H54 (cell line): ENCODE data around the gene EEFSEC.

Experiments
- DNase-seq: peaks from one replicate; pipeline ENCODE4 v3.0.0; 2011; ENCODE audit warnings: low spot score, mixed read lengths; ENCODE audit not compliant: insufficient read length
- FAIRE-seq: peaks from 3 replicates; lab custom pipeline; 2011; peaks lifted over from hg19 to GRCh38; lab: Jason Lieb, UNC
- POLR2A ChIP-seq: IDR thresholded peaks from 2 replicates; pipeline ENCODE4 v1.6.1; 2011; ENCODE audit warnings: low read depth, mild to moderate bottlenecking, low read length

EEFSEC gene

GRCh38 chr3:128404276-128405068, 251.2 kb downstream of the EEFSEC start:
- no peak for FAIRE-seq
- no peak for DNase-seq
- no peak for TF ChIP-seq POLR2A

DNA sequence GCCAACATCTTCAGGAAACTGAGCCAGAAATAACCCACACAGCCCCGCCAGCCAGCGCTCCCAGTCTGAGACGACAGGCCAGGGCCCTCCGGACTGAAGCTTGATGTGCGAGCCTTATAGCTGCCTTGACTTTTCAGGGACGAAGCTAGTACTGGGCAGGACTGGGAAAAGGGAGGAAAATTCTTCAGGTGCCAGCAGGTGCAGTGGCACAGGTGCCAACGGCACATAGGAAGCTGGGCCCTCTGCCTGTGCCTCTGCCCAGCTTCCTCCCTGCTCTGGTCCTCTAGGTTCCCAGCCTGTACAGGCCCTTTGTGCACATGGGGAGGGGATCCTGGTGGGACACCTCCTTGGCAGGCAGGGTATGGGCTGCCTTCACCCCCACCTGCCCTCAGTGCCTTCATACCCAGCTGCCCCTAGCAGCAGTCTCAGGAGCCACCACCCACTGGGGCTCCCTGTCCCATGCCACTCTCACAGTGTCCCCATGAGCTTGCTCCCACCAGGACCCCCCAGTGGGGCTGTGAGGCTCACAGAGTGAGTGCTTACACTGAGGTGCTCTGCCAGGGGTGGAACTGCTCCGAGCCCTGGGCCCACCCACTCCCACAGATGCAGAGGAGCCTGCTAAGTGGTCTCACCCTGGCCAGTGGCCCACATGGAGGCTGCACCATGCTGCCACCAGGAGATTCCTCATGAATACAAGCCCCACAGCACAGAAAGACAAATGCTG, 252.4 kb downstream of the EEFSEC start:
- TF ChIP-seq POLR2A, result no peak
- DNase-seq (no peak), FAIRE-seq (no peak)

- no peak for DNase-seq
- FAIRE-seq, result no peak
- no peak for TF ChIP-seq POLR2A
Observed at GRCh38 chr3:128407247-128407646, 254.0 kb downstream of the EEFSEC start.

- FAIRE-seq (no peak), DNase-seq (no peak)
- TF ChIP-seq POLR2A, result no peak
Observed at GRCh38 chr3:128408012-128408692, 254.9 kb downstream of the EEFSEC start.

DNA sequence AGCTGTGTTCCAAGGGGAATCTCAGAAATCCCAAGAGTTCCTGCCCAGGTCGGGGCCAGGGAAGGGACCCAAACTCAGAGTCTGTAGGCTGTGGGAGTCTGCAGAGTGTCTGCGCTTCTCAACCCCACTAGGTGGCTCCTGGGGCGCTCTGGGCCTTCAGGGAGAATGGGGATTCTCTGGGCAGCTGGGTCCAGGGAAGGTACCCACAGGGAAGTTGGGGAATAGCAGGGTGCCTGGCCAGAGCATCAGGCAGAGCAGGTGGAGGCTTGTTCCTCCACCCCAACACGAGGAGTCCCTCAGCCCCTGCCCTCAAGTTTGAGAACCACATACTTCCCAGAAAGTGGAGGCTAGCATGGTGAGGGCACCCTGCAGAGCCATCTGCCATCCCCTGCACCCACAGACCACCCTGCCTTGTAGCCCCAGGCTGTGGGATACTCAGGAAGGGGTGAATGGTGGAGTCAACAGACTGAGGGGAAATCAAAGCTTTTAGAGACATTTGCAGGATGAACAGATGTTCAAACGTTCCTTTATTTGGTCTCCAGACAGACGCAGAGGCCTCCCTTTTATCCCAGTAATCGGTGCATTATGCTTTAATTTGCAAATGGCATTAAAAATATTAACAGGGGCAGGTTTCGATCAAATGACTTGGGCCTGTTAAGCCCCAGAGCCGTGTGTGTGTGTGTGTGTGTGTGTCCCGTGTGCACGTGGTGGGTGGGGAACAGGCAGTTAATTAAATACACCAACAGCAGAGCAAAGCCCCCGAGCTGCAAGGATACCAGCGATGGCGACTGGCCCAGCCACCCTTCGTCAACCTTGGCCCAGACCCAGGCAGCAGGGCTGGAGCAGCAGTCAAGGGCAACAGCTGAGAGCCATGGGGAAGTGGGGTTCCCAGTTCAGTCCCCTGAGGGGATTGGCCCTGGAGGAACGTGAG, 255.7 kb downstream of the EEFSEC start:
- DNase-seq (no peak), FAIRE-seq (no peak)
- no peak for TF ChIP-seq POLR2A

DNA sequence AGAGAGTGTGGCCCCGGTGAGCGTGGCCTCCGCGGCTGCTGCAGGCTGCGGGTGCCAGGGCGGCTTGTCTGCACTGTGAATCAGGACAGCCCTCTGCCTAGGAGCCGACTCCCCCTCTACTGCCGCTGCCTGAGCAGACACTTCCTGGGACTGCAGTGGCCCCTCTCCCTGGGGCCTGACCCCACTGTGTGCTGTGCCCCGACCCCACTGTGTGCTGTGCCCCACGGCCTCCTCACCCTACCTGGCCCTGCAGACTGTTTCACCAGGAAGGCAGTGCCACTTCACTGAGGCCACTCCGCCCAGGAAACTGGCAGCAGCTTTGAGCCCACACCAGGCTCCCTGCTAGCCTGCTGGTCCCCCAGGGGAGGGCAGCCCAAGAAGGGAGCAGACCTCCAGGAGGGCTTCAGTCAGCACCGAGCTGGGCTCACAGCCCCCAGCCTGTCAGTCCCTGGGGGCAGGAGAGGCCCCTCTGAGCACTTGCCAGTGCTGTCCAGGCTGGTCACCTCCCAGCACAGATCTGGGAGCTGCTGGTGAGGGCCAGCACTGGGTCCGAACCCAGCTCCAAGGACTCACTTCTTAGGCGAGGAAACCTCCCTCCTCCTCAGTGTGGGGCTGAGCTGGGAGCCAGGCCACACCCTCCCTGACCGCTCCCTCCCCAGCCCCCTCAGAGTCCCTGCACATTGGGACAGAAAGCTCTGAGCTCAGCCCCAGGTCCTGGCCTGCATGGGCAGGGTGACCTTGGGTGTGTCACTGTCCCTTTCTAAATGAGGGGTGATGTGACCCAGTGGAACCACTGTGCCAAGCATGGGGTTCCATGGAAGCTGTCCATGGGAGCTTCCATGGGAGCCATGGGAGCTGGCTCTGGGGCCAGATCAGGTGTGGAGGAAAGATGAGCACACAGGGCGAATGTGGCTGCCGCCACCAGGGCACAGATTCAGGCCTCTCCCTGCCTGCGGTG, 256.6 kb downstream of the EEFSEC start:
- DNase-seq, result no peak
- TF ChIP-seq POLR2A, result no peak
- no peak for FAIRE-seq

DNA sequence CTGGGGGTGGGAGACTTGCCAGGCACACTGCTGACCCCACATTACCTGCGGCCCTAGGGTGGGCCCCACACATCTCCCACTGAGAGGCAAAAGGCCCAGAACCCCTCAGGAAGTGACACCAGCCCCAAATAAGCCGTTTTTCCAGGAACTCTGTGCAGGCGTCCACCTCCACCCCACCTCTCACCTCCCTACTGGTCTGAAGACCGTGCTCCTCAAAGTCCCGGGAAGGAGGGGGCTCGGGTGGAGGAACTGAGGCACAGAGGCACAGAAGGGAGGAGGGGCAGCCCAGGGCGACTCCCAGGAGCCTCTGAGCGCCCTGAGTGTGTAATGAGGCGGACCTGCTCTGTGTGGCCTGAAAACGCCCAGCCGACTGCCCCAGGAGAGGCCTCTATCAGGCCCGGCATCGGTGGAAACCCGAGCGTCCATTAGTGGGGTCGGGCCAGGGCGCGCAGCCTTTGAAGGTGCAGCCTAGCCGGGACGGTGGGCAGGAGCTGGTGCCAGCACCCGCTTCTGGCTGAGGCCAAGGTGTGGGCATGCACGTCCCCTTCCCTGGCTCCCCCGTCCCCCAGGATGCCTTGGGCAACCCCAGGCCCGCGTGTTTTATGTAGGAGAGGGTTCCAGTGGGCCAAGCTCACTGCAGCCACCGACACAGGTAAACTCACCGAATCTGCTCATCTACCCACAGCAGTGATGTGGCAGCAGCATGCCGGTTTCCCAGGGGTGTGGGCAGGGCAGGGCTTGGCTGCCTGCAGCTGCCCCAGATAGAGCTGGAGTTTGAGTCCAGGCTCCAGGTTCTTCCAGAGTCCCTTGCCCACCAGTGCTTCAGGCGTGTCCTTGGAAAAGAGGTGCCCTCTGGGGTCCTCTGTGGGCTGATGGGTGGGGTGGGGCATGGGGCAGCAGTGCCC, 257.6 kb downstream of the EEFSEC start:
- no peak for TF ChIP-seq POLR2A
- FAIRE-seq (no peak), DNase-seq (no peak)

DNA sequence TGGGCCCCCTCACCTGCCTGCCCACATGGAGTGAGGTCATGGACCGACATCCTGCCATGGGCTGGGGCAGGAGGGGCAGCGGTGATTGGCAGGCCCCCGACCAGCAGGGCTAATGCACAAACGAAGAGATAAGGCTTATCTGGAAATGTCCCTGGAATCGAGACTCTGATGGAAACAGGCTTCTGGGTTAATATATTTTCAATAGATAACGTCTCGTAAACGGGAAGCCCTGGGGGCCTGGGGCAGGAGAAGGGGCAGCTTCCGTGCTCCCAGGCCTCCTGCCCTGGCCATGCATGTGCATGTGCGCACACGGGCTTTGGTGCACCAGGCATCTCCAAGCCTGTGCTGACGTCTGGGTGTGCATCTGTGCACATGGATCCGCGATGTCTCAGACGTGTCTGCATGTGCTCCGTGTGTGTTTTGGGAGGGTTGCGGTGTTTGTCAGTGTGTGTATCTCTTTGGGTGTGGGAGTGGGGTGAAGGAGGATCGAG, 258.3 kb downstream of the EEFSEC start:
- FAIRE-seq (no peak), DNase-seq (no peak)
- no peak for TF ChIP-seq POLR2A

- DNase-seq (no peak), FAIRE-seq (no peak)
- no peak for TF ChIP-seq POLR2A
Observed at GRCh38 chr3:128412180-128413002, 259.1 kb downstream of the EEFSEC start.

GRCh38 chr3:128413003-128413370, 259.7 kb downstream of the EEFSEC start:
- no peak for FAIRE-seq
- no peak for TF ChIP-seq POLR2A
- DNase-seq, result no peak
